HG02678 (cell line): ENCODE measurements around the gene HIP1.
"Not testable (repeated sequence)": the region's sequence is repeated elsewhere in the genome, so short reads cannot be mapped to it uniquely, and the experiment has no call there.

Source experiments
- ATAC-seq: cut with Tn5 transposase; IDR thresholded peaks from one replicate; pipeline ENCODE4 v1.9.1; 2021; ENCODE audit warnings: mild to moderate bottlenecking, moderate library complexity; ENCODE audit not compliant: unreplicated experiment

The HIP1 gene

DNA sequence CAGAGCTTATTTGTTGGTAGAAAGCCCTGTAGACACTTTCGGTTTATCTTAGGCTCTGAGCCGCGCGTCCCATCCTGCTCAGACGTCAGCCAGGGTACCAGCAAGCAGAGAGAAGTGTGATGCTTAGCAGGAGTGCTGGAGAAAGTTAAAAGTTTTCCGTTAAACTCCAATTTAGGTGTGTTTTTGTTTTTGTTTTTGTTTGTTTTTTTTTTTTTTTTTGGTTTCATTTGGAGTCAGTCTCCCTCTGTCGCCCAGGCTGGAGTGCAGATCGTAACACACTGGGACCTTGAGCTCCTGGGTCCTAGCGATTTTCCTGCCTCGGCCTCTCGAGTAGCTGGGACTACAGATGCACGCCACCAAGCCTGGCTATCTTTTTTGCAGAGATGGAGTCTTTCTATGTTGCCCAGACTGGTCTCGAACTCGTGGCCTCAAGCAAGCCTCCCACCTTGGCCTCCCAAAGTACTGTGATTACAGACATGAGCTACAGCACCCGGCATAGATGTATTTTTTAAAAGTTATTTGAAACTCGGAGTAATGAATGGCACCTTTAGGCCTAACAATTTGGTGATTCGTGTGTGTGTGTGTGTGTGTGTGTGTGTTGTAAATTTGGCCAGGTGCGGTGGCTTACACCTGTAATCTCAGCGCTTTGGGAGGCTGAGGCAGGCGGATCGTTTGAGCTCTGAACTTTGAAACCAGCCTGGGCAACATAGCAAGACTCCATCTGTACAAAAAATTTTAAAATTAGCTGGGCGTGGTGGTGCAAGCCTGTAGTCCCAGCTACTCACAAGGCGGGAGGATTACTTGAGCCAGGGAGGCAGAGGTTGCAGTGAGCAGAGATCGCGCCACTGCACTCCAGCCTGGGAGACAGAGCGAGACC is 1.3 kb upstream of the HIP1 start:
- no peak for ATAC-seq

DNA sequence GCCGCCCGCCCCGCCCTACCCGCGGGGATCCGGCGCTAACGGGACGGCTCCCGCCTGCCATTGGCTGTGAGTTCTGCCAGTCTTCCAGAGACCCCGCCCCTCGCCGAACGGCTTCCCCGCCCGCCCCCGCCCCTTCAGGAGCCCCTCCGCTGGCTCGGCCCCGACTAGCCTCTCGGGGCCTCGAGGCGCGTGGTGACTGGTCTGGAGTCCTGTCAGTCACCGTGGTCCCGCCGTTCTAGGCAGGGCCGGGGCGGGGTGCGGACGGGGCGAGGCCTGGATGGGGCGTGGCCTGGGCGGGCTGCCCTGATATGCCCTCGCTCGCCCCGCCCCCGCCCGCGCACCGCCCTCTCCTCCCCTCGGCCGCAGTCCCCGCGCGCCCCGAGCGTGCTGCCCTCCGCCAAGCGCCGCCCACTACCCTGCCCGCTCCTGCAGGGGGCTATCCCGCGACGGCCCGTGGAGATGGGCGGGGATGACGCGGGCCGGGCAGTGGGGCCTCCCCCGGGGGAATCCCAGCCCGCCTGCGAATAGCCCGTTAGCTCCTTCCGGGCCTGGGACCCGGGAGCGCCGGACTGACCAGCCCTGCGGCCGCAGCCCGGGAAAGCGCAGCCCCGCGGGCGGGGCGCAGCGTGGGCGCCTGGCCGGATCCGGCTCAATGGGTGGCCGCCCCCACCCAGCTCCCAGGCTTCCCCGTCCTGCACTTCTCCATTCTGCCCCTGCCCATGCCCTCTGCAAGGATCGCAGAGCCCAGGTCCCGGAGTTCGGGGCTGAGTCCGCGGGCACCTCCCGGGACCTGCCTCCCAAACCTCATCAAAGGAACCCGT is 444 bp upstream of the HIP1 start:
- ATAC-seq = peak; percentile 94

GRCh38 chr7:75737856-75738603 is 711 bp downstream of the HIP1 start:
- no peak for ATAC-seq

DNA sequence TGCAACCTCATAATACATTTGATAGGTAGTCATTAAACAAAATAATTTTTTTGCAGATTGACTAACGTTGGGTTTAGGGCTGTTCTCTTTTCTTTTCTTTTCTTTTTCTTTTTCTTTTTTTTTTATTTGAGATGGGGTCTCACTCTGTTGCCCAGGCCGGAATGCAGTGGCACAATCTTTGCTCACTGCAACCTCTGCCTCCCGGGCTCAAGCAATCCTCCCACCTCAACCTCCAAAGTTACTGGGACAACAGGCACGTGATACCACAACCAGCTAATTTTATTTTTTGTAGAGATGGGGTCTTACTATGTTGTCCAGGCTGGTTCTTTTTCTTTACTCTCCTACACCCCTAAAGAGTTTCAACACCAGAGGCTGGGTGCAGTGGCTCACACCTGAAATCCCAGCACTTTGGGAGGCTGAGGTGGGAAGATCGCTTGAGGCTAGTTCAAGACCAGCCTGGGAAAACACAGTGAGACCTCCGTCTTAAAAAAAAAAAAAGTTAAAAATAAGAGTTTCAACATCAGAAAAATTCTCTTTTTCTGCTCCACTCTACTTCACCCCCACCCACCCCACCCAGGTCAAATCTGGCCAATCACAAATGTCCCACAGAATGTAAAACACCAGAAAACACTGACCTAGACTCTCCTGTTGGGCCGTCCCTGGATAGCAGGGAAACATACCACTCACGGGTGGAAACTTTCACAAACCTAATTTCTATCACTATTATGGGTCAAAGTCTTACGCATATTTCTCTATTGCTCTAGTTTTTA is 3.0 kb downstream of the HIP1 start:
- ATAC-seq = no peak

DNA sequence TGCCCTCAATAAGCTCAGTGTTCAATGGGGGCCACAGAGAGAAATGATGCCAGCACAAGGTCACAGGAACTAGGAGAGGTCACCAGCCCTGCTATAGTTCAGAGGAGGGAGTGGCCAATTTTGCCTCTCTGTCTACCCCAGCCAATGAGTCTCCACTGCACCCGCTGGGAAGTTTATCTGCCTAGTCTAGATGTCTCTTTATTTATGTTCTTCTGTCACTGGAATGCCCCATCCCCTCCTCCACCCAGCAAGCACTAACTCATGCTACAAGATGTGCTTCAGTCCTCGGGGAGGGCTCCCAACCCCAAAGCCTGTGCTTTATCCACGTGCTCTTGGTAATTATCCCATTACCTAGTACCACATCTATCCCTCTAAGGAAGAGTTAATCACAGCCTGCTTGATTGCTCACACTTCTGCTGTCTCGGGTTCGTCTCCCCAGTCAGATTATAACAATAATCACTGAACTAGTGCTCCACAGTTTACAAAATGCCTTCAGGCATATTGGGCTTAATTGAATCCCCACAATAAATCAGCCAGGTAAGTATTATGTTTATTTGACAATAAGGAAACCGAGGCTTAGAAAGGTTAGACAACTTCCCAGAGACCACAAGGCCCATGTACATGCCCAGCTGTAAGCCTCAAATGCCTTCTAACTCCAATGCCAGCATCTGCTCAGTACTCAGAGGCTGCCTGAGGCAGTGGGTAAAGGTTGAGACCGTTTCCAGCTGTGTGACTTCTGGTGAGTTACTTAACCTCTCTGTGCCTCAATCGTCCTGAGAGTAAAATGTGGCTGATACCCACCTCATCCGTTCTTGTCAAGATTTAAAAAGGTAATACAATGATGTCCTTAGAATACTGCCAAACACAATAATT is 3.9 kb downstream of the HIP1 start:
- ATAC-seq = no peak

GRCh38 chr7:75732764-75733630 is 5.7 kb downstream of the HIP1 start:
- no peak for ATAC-seq

GRCh38 chr7:75732016-75732521 is 6.7 kb downstream of the HIP1 start:
- no peak for ATAC-seq

- no peak for ATAC-seq
Measured at GRCh38 chr7:75729851-75730274, 8.9 kb downstream of the HIP1 start.

DNA sequence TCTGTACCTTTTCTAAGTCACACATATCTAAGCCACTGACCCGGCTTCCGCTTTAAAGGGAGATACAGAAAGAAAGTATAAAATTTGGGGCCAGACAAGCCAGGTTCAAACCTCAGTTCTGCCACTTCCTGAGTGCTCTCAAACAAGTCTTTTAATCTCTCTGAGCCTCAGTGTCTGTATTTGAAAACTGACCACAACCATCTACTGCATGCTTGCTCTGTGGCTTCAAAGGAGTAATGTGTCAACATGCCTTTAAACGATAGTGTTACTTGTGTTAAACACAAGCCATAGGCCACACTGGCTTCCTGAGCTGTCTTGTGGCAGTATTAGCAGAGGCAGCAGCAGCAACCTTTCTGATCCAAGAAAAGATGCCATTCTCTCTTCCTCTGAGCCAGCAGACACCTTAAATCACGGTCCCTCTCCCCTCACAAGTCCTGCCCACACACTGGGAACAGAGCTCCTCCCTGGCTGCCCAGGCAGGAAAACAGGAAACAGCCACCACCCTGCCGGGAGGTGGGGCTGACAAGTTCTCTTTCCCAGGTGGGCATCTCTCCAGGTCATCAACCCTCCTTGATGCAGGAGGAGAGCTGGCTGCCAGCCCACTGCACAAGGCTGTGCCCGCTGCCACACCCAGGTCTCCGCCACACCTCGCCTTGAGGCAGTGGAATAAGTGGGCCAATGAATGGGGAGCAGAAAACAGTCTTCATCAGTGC is 10.7 kb downstream of the HIP1 start:
- no peak for ATAC-seq

GRCh38 chr7:75727351-75727750 is 11.4 kb downstream of the HIP1 start:
- ATAC-seq = not testable (repeated sequence)

DNA sequence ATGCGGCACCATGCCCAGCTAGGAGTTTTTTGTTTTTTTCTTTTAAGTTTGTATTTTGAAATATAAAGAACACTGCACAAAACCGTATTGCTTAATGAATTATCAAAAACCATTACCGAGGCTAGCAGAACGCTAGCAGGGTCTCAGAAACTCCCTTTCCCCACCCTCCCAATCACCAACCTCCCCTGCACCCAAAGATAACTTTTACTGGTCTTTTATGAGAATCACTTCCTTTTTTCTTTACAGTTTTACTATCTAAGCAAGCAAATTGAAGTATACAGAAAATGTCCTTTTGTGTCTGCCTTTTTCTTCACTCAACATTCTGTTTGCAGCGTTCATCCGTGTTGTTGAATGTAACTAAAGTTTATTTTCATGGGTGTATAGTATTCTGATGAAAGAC is 13.4 kb downstream of the HIP1 start:
- no peak for ATAC-seq

DNA sequence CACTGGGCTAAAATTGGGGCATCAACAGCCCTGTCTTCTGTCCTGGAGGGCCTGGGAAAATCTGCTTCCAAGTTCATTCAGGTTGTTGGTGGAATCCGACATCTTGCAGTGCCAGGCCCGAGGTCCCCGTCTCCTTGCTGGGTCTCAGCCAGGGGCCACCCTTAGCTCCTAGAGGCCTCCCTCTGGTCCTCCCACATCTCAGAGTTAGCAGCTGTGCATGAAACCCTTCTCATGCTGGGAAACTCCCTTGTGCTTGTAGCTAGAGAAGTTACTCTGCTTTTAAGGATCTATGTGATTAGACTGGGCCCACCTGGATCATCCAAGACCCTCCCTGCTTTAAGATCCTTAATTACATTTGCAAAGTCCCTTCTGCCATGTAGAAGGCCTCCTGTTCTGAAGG is 15.3 kb downstream of the HIP1 start:
- ATAC-seq = no peak

GRCh38 chr7:75722373-75722772 is 16.4 kb downstream of the HIP1 start:
- no peak for ATAC-seq

- ATAC-seq = not testable (repeated sequence)
Measured at GRCh38 chr7:75721922-75722321, 16.8 kb downstream of the HIP1 start.

GRCh38 chr7:75721426-75721825 is 17.3 kb downstream of the HIP1 start:
- no peak for ATAC-seq

DNA sequence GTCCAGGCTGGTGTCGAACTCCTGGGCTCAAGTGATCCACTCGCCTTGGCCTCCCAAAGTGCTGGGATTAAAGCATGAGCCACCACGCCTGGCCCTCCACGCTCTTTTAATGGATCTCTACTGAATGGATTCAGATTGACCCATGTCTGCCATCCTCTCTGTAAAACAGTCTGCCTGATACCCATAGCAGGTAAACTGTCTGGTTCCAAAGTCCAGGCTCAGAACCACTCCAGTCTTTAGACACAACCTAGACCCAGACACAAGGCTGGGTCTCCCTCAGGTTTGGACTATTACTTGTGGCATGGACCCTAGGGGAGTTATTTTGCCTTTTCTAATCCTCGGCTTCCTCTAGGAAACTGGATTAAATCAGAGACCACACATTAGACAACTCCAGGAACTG is 19.1 kb downstream of the HIP1 start:
- no peak for ATAC-seq

- no peak for ATAC-seq
Measured at GRCh38 chr7:75718390-75719031, 20.2 kb downstream of the HIP1 start.
